Common myeloid progenitor, CD34-positive (primary cell): Measurements from ENCODE around the gene OR13D1.

ENCODE experiments used
- CTCF ChIA-PET: fragments of 350-600 bp; sonication (Branson Sonifier 250); formaldehyde crosslinking; loops from one replicate; lab custom pipeline; 2021; ENCODE audit warnings: antibody characterized with exemption; lab: Charles Lee
- POLR2A ChIA-PET: fragments of 350-600 bp; sonication (Branson Sonifier 250); formaldehyde crosslinking; loops from one replicate; lab custom pipeline; 2021; ENCODE audit warnings: antibody characterized with exemption; lab: Charles Lee
- DNase-seq, 3 donors: peaks; one replicate each; pipeline versions ENCODE4 v3.0.0 to v3.0.0-alpha.2; 2013
- H3K27ac ChIP-seq, 2 experiments: 1 replicate in 1 of 2; 2 replicates in 1 of 2; pipeline ENCODE4 v1.7.0; 2013; ENCODE audit warnings: inconsistent platforms in 2 of 2, low read length in 2 of 2, mild to moderate bottlenecking in 2 of 2, low read depth in 1 of 2, moderate library complexity in 1 of 2; ENCODE audit not compliant: severe bottlenecking in 2 of 2, insufficient read depth in 1 of 2, poor library complexity in 1 of 2
- H3K27me3 ChIP-seq, 5 experiments: replicated peaks in 2 of 5; 1 replicate in 3 of 5; 2 replicates in 2 of 5; pipeline versions ENCODE4 v1.6.1 to v1.7.0; 2013; ENCODE audit warnings: low read length in 4 of 5, mild to moderate bottlenecking in 2 of 5, moderate library complexity in 2 of 5, inconsistent platforms in 1 of 5; ENCODE audit not compliant: insufficient read depth in 5 of 5, control insufficient read depth in 4 of 5
- H3K36me3 ChIP-seq, 4 experiments: 1 replicate in 2 of 4; 2 replicates in 2 of 4; pipeline versions ENCODE4 v1.6.1 to v1.7.0; 2013; ENCODE audit warnings: low read length in 3 of 4, control low read depth in 1 of 4, mild to moderate bottlenecking in 1 of 4; ENCODE audit not compliant: control insufficient read depth in 4 of 4, insufficient read depth in 4 of 4
- H3K4me1 ChIP-seq, 4 experiments: 1 replicate in 3 of 4; 2 replicates in 1 of 4; pipeline versions ENCODE4 v1.6.1 to v1.7.1; 2013; ENCODE audit warnings: low read length in 3 of 4, mild to moderate bottlenecking in 3 of 4, control low read depth in 1 of 4, inconsistent platforms in 1 of 4, moderate library complexity in 1 of 4; ENCODE audit not compliant: control insufficient read depth in 4 of 4, insufficient read depth in 4 of 4; ENCODE audit errors: control extremely low read depth in 1 of 4
- H3K4me3 ChIP-seq, 7 experiments: 1 replicate in 4 of 7; 2 replicates in 3 of 7; pipeline versions ENCODE4 v1.5.1 to v1.7.0; 2013; ENCODE audit warnings: mild to moderate bottlenecking in 7 of 7, low read length in 6 of 7, moderate library complexity in 6 of 7, inconsistent platforms in 2 of 7, low read depth in 2 of 7, control low read depth in 1 of 7; ENCODE audit not compliant: insufficient read depth in 4 of 7, control insufficient read depth in 1 of 7; ENCODE audit errors: extremely low read depth in 1 of 7
- H3K9me3 ChIP-seq, 5 experiments: 1 replicate in 4 of 5; 2 replicates in 1 of 5; pipeline versions ENCODE4 v1.6.1 to v1.7.1; 2013; ENCODE audit warnings: low read length in 4 of 5, mild to moderate bottlenecking in 2 of 5, inconsistent platforms in 1 of 5, low read depth in 1 of 5, moderate library complexity in 1 of 5; ENCODE audit not compliant: control insufficient read depth in 4 of 5, insufficient read depth in 2 of 5; ENCODE audit errors: control extremely low read depth in 1 of 5
- WGBS: methylation state at CpG from one replicate; pipeline ENCODE4 v1.1.5; 2013; ENCODE audit not compliant: insufficient coverage; 5-methylcytosine and 5-hydroxymethylcytosine counted together

OR13D1 gene

DNA sequence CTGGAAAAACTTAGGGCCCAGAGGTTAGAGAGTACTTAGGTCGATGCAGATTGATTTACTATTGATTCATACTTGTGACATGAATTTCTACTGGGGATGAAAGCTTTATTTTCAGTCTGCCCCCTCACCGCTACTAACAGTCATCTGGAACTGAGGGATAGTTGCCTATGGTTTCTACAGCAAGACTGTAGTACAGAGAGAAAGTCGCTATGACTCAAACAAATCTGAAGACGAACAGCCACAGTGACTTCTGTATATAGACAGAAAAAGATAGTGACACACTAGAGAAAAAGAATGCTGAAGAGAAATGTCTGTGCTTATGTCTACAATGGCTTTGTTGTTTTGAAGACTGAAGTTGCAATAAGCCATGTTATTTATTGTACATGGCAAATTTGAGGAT is 17.3 kb downstream of the OR13D1 start:
- no peak for DNase-seq
- peaks cover 0 to 4% (median 0%) of the 10 kb centered on the region in 4 experiments for H3K36me3 ChIP-seq
- 90% methylated on average over 2 of the region's 4 CpGs for WGBS
- POLR2A ChIA-PET: no interaction called here
- CTCF ChIA-PET: no interaction called here
- peaks cover 0 to 3% (median 0%) of the 10 kb centered on the region in 5 experiments for H3K9me3 ChIP-seq
- no peak overlapping the region for H3K27ac ChIP-seq
- no peaks in the 10 kb centered on the region for H3K27me3 ChIP-seq
- no peak overlapping the region for H3K4me3 ChIP-seq
- H3K4me1 ChIP-seq: no peaks in the 10 kb centered on the region

DNA sequence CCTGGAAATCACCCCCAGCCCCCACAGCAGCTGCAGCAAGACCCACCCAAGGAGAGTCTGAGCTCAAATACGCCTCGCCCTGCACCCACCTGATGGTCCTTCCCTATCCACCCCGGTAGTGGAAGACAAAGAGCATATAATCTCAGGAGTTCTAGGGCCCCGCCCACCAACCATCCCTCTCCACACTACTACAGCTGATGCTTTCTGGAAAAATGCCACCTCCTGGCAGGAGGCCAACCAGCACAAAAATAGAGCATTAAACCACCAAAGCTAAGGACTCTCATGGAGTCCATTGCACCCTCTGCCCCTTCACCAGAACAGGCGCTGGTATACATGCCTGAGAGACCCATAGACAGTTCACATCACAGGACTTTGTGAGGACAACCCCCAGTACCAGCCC is 30.7 kb downstream of the OR13D1 start:
- Histone ChIP-seq H3K4me3 (no peak overlapping the region), H3K36me3 (peaks cover 0 to 12% (median 2%) of the 10 kb centered on the region in 4 experiments), H3K4me1 (no peaks in the 10 kb centered on the region), H3K27ac (no peak overlapping the region), H3K9me3 (peaks cover 0 to 5% (median 0%) of the 10 kb centered on the region in 5 experiments), H3K27me3 (no peaks in the 10 kb centered on the region)
- no peak for DNase-seq
- ChIA-PET CTCF (no interaction called here), POLR2A (no interaction called here)
- 96% methylated on average over 3 of the region's 5 CpGs for WGBS

GRCh38 chr9:104738452-104738851 is 44.1 kb downstream of the OR13D1 start:
- Histone ChIP-seq H3K9me3 (no peaks in the 10 kb centered on the region), H3K36me3 (no peaks in the 10 kb centered on the region), H3K4me1 (peaks cover 0 to 2% (median under 1%) of the 10 kb centered on the region in 4 experiments), H3K27ac (no peak overlapping the region), H3K4me3 (no peak overlapping the region), H3K27me3 (no peaks in the 10 kb centered on the region)
- WGBS: 94% methylated on average over 3 of the region's 3 CpGs
- no peak for DNase-seq
- ChIA-PET CTCF (no interaction called here), POLR2A (no interaction called here)

GRCh38 chr9:104740621-104741020 is 46.3 kb downstream of the OR13D1 start:
- Histone ChIP-seq H3K27me3 (no peaks in the 10 kb centered on the region), H3K27ac (no peak overlapping the region), H3K4me1 (peaks cover 0 to 7% (median 1%) of the 10 kb centered on the region in 4 experiments), H3K36me3 (no peaks in the 10 kb centered on the region), H3K9me3 (no peaks in the 10 kb centered on the region), H3K4me3 (no peak overlapping the region)
- CTCF ChIA-PET: no interaction called here
- POLR2A ChIA-PET: no interaction called here
- DNase-seq: peak in 1 of 3 donors; percentile 16
- no CpG with 5 or more reads among the region's 1 CpG for WGBS

DNA sequence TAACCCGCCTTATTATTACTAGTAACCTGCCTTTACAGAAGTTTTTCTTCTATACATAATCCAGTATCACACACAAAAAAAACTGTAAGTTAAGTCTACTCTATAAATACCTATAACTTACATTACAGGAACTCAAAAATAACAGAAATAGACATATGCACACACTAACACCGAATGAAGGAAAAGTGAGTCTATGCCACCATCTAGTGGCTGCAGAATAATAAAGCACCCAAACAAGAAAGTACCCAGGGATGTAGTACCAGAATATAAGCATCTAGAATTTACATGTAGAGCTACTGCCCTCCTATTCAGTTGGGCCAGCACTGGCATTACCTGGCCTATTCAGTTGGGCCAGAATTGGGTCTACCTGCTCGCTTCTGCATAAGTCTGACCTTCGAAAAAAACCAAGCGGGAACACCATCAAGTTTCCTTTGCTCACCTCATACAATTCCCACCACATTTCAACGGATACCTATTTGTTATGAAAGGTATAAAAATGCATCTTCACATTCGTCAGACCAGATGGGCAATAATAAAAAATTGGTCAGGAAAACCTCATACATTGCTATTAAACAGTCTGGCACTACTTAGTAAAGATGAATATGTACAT is 49.2 kb downstream of the OR13D1 start:
- Histone ChIP-seq H3K27ac (no peak overlapping the region), H3K27me3 (no peaks in the 10 kb centered on the region), H3K9me3 (no peaks in the 10 kb centered on the region), H3K36me3 (no peaks in the 10 kb centered on the region), H3K4me3 (no peak overlapping the region), H3K4me1 (peaks cover 12 to 27% (median 18%) of the 10 kb centered on the region in 4 experiments)
- WGBS: 20% methylated on average over 2 of the region's 7 CpGs
- DNase-seq: peak; percentile 80 to 92 (median 89)
- ChIA-PET POLR2A (no interaction called here), CTCF (interaction anchor here (2.7 kb wide), 1 partner anchor 1346 kb away, joined by 11 read pairs; no protein-coding TSS in a partner anchor)
